ENCODE results near the gene IFITM10. TPM values are rescaled to one million over a fixed set of nuclear protein-coding genes. Genes with fewer than 3 reads are reported as not detected.

IFITM10 gene
- total RNA-seq, 1 donor, result 18.1 TPM

DNA sequence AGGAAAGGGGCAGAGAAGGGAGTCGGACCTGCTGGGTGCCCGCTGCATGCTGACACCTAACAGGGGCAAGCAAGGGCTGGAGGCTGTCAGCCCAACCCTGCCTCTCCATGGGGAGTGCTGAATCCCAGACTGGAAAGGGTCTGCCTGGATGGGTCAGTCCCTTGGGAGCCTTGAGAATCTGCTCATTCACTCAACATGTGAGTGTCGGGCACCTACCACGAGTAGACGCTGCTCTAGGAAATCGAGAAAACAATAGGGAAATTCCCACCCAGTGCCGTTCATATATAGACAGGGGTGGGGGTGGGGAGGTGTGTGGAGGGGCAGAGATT is 17.7 kb upstream of the IFITM10 start:
- H3K9me3 ChIP-seq (ENCODE audit: low read depth, low read length), result no peaks in the 10 kb centered on the region
- H3K36me3 ChIP-seq (ENCODE audit: insufficient read depth, low read length), result no peaks in the 10 kb centered on the region
- no peaks in the 10 kb centered on the region for H3K27me3 ChIP-seq (ENCODE audit: insufficient read depth, low read length)
- H2AFZ ChIP-seq (ENCODE audit: low read length), result no peak overlapping the region
- H3K79me2 ChIP-seq (ENCODE audit: insufficient read depth, low read length), result peaks cover 6% of the 10 kb centered on the region
- no peaks in the 10 kb centered on the region for H4K20me1 ChIP-seq (ENCODE audit: insufficient read depth, low read length)
- no peak overlapping the region for H3K27ac ChIP-seq (ENCODE audit: low read depth, low read length)
- H3K4me1 ChIP-seq (ENCODE audit: insufficient read depth, low read length), result peaks cover 23% of the 10 kb centered on the region
- H3K4me3 ChIP-seq (ENCODE audit: insufficient read depth, low read length), result no peak overlapping the region
- no peak for DNase-seq (ENCODE audit: insufficient read length, low spot score, missing footprints)
- TF ChIP-seq, protein P1, sequence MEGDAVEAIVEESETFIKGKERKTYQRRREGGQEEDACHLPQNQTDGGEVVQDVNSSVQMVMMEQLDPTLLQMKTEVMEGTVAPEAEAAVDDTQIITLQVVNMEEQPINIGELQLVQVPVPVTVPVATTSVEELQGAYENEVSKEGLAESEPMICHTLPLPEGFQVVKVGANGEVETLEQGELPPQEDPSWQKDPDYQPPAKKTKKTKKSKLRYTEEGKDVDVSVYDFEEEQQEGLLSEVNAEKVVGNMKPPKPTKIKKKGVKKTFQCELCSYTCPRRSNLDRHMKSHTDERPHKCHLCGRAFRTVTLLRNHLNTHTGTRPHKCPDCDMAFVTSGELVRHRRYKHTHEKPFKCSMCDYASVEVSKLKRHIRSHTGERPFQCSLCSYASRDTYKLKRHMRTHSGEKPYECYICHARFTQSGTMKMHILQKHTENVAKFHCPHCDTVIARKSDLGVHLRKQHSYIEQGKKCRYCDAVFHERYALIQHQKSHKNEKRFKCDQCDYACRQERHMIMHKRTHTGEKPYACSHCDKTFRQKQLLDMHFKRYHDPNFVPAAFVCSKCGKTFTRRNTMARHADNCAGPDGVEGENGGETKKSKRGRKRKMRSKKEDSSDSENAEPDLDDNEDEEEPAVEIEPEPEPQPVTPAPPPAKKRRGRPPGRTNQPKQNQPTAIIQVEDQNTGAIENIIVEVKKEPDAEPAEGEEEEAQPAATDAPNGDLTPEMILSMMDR (IDR thresholded peaks at IDR 0.05; ENCODE audit: extremely low read depth, low read depth, low read length), result no peak
- no peak overlapping the region for H3K4me2 ChIP-seq (ENCODE audit: insufficient read depth, low read length)

DNA sequence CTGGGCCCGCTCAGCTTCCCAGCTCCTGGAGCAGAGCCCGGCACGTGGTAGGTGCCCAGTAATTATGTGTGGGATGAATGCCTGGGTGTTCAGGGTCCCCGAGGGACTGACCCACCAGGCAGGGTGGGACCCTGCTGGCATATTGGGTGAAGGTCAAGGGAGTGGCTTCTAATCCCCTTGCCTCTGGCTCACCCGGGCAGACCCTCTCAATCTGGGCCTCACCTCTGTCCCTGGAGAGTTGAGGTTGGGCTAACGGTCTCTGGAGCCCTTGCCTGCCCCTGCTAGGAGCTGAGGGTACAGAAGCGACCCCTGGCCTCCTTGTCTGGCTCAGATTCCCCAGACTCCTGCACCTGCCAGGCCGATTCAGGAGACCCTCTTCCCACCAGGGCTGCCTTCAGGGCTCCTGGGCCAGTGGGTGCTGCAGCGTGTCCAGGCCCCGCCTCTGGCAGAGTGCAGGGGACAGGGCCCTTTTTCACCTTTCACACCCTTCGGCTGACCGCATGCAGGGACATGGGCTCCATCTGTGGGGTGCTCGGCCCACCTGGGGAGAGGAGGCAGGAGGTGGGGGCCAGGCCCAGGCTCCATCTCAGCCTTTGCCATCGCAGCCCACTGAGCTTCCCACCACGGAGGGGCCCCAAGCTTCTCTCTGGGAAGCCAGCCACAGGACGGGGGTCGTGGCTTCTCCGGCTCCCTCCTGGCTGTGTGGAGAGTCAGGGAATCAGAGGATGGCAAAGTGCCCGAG is 17.2 kb upstream of the IFITM10 start:
- no peak overlapping the region for H3K4me2 ChIP-seq (ENCODE audit: insufficient read depth, low read length)
- H3K4me3 ChIP-seq (ENCODE audit: insufficient read depth, low read length), result no peak overlapping the region
- peaks cover 5% of the 10 kb centered on the region for H4K20me1 ChIP-seq (ENCODE audit: insufficient read depth, low read length)
- H3K9me3 ChIP-seq (ENCODE audit: low read depth, low read length), result no peaks in the 10 kb centered on the region
- TF ChIP-seq, protein P1 (IDR thresholded peaks at IDR 0.05; ENCODE audit: extremely low read depth, low read depth, low read length), result no peak
- H3K36me3 ChIP-seq (ENCODE audit: insufficient read depth, low read length), result no peaks in the 10 kb centered on the region
- H3K79me2 ChIP-seq (ENCODE audit: insufficient read depth, low read length), result peaks cover 12% of the 10 kb centered on the region
- no peak overlapping the region for H2AFZ ChIP-seq (ENCODE audit: low read length)
- peaks cover 26% of the 10 kb centered on the region for H3K4me1 ChIP-seq (ENCODE audit: insufficient read depth, low read length)
- DNase-seq (ENCODE audit: insufficient read length, low spot score, missing footprints), result peak; percentile 50
- no peaks in the 10 kb centered on the region for H3K27me3 ChIP-seq (ENCODE audit: insufficient read depth, low read length)
- H3K27ac ChIP-seq (ENCODE audit: low read depth, low read length), result no peak overlapping the region

DNA sequence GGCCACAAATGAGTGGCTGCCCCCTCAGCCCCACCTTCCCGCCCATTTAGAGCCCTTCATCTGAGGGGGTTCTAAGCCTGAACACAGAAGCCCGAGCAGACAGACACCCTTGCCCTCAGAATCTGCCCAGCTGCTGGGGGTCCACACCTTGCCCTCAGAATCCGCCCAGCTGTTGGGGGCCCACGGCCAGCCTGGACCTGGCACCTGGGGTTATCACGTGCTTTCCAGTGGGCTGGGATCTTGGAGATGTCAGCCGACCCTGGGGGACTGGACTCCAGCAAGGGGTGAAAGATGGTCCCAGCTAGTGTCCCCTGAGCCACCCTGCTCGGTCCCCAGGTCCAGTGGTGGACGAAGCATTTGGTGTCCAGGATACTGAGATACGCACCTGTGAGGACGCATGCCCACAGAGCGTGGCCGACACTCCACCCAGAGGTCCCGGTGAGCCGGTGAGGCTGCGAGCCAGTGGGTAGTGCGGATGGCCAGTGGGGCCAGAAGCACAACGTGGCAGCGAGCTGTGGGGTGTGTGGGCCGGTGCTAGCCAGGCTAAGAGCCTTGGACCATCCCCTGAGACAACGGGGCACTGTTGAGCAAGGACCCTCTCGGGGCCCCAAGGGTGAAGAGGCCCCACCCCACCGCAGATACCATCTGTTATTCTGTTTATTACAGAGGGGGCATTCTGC is 16.5 kb upstream of the IFITM10 start:
- H3K27ac ChIP-seq (ENCODE audit: low read depth, low read length), result no peak overlapping the region
- H2AFZ ChIP-seq (ENCODE audit: low read length), result no peak overlapping the region
- H3K27me3 ChIP-seq (ENCODE audit: insufficient read depth, low read length), result no peaks in the 10 kb centered on the region
- no peak overlapping the region for H3K4me2 ChIP-seq (ENCODE audit: insufficient read depth, low read length)
- H3K36me3 ChIP-seq (ENCODE audit: insufficient read depth, low read length), result no peaks in the 10 kb centered on the region
- H3K4me1 ChIP-seq (ENCODE audit: insufficient read depth, low read length), result peaks cover 26% of the 10 kb centered on the region
- peaks cover 19% of the 10 kb centered on the region for H3K79me2 ChIP-seq (ENCODE audit: insufficient read depth, low read length)
- H4K20me1 ChIP-seq (ENCODE audit: insufficient read depth, low read length), result peaks cover 7% of the 10 kb centered on the region
- H3K4me3 ChIP-seq (ENCODE audit: insufficient read depth, low read length), result no peak overlapping the region
- TF ChIP-seq, protein P1 (IDR thresholded peaks at IDR 0.05; ENCODE audit: extremely low read depth, low read depth, low read length), result no peak
- no peaks in the 10 kb centered on the region for H3K9me3 ChIP-seq (ENCODE audit: low read depth, low read length)
- DNase-seq (ENCODE audit: insufficient read length, low spot score, missing footprints), result peak; percentile 74
